NOMO-1 treated with DMSO at 0.1 percent for 48 hours (cell line): Measurements from ENCODE around the gene LSM12.

ENCODE experiments used
- DNase-seq: peaks from one replicate; lab custom pipeline; 2025; ENCODE audit not compliant: unreplicated experiment; lab: John Stamatoyannopoulos, UW

Gene LSM12

GRCh38 chr17:43988301-43988700 is 78.2 kb downstream of the LSM12 start:
- DNase-seq = no peak

- DNase-seq = no peak
Observed at GRCh38 chr17:43987131-43988021, 79.1 kb downstream of the LSM12 start.

DNA sequence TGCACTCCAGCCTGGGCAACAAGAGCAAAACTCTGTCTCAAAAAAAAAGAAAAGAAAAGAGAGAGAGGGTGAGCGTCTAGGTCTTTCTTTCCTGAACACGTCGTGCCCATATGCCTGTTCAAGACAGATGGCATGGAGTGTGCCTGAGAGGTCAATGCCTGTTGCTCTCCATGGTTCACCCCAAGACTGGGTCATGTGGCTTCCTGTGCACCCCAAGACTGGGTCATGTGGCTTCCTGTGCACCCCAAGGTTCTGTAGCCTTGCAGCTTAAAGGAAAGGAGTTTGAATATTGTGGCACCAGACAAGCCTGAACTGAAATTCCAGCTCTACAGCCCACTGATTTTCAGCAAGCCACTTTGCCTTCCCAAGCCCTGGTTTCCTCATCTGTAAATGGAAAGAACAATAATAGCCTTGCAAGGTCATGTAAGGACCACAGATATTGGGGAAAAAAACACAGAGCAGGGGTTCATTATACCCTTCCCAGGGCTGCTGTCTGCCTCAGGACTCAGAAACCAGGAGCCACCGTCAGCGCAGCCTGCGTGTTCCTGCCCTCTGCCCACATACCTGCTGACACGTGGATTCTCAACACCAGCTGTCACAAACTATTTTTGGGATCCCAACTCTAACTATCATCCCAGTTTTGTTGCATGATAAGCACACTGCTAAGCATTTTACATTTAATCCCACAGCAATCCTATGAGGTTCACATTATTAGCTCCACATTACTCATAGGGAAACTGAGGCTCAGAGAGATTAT is 80.1 kb downstream of the LSM12 start:
- no peak for DNase-seq

GRCh38 chr17:43984521-43984920 is 82.0 kb downstream of the LSM12 start:
- DNase-seq = no peak
